Kidney glomerular epithelial cell (primary cell): ENCODE data around the gene GPAT3.
"Not testable (repeated sequence)": the region's sequence is repeated elsewhere in the genome, so short reads cannot be mapped to it uniquely, and the experiment has no call there.

Experiments used
- DNase-seq: peaks from one replicate; lab custom pipeline; 2025; lab: John Stamatoyannopoulos, UW

GPAT3 gene

GRCh38 chr4:83535520-83536361 lies at the start of gene GPAT3:
Gene GPAT3, plus strand, starts transcription at chr4:83536108. Its CDS starts 515 bp downstream, at chr4:83536623.
- DNase-seq, result peak; percentile 39

- no peak for DNase-seq
Observed at GRCh38 chr4:83486457-83487129, 49.3 kb upstream of the GPAT3 start.

- no peak for DNase-seq
Observed at GRCh38 chr4:83489711-83490326, 46.1 kb upstream of the GPAT3 start.

GRCh38 chr4:83490876-83491450 lies 44.9 kb upstream of the GPAT3 start:
- DNase-seq, result peak; percentile 12

GRCh38 chr4:83496085-83496917 lies 39.6 kb upstream of the GPAT3 start:
- not testable (repeated sequence) for DNase-seq

GRCh38 chr4:83498187-83498586 lies 37.7 kb upstream of the GPAT3 start:
- DNase-seq, result no peak

- not testable (repeated sequence) for DNase-seq
Observed at GRCh38 chr4:83501671-83502070, 34.2 kb upstream of the GPAT3 start.

- DNase-seq, result no peak
Observed at GRCh38 chr4:83503974-83504373, 31.9 kb upstream of the GPAT3 start.

- DNase-seq, result no peak
Observed at GRCh38 chr4:83504503-83504902, 31.4 kb upstream of the GPAT3 start.

GRCh38 chr4:83504996-83505395 lies 30.9 kb upstream of the GPAT3 start:
- no peak for DNase-seq

GRCh38 chr4:83509156-83509585 lies 26.7 kb upstream of the GPAT3 start:
- DNase-seq, result peak; percentile 61

- DNase-seq, result no peak
Observed at GRCh38 chr4:83510442-83510841, 25.5 kb upstream of the GPAT3 start.

GRCh38 chr4:83516042-83516772 lies 19.7 kb upstream of the GPAT3 start:
- peak; percentile 24 for DNase-seq

GRCh38 chr4:83522239-83522638 lies 13.7 kb upstream of the GPAT3 start:
- DNase-seq, result no peak

GRCh38 chr4:83527671-83528070 lies 8.2 kb upstream of the GPAT3 start:
- DNase-seq, result no peak

- DNase-seq, result no peak
Observed at GRCh38 chr4:83536362-83537272, 709 bp downstream of the GPAT3 start.

GRCh38 chr4:83542225-83542624 lies 6.3 kb downstream of the GPAT3 start:
- no peak for DNase-seq

GRCh38 chr4:83546786-83547185 lies 10.9 kb downstream of the GPAT3 start:
- no peak for DNase-seq

GRCh38 chr4:83548151-83548905 lies 12.4 kb downstream of the GPAT3 start:
- DNase-seq, result peak; percentile 93
